Prostate gland (tissue), 2 donors: Measurements from ENCODE around the gene TNRC6C.

ENCODE experiments used
- POLR2A ChIP-seq: fragments of 450-650 bp; IDR thresholded peaks from one replicate; pipeline ENCODE4 v1.6.1; 2016; ENCODE audit warnings: antibody characterized with exemption, mild to moderate bottlenecking
- TF ChIP-seq, protein P1 (sequence below), 4 experiments: fragments of 200-600 bp in 2 of 4; fragments of 450-650 bp in 2 of 4; sonication (generic) in 2 of 4; IDR thresholded peaks; 1 replicate in 3 of 4; 2 replicates in 1 of 4; pipeline ENCODE4 v1.5.1; 2016 to 2019; ENCODE audit warnings: antibody characterized with exemption in 4 of 4, mild to moderate bottlenecking in 2 of 4, moderate library complexity in 2 of 4

DNA sequence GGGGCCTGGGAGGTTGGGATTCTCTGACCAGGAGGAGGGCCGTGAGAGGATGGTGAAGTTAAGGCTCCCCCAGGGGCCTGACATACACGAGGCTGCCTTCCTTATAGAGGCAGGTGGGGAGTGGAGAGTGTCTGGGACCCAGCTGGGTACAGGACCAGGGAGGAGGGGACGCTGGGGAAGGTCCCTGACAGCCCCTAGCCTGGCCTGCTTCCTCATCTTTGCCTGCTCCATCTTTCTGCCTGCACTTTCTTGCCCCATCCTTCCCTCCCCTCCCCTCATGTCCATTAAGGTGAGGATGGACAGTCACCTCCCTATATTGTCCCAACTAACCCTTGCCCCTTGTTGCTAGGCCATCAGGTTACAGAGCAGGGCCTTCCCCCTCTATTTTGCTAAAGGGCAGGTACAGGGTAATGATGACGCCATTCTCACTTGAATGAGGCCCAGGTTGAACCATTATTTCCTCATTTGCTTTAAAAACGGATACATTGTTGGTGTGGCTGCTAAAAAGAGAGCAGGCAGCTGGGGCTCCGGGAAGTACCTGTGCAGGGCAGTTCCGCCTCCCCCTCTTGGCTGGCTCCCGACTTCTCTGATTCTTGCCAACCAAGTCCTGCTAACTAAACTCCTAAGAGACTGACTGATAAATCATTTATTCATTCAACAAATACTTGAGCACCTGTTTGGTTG is 189.0 kb downstream of the TNRC6C start:
- TF ChIP-seq, protein P1, sequence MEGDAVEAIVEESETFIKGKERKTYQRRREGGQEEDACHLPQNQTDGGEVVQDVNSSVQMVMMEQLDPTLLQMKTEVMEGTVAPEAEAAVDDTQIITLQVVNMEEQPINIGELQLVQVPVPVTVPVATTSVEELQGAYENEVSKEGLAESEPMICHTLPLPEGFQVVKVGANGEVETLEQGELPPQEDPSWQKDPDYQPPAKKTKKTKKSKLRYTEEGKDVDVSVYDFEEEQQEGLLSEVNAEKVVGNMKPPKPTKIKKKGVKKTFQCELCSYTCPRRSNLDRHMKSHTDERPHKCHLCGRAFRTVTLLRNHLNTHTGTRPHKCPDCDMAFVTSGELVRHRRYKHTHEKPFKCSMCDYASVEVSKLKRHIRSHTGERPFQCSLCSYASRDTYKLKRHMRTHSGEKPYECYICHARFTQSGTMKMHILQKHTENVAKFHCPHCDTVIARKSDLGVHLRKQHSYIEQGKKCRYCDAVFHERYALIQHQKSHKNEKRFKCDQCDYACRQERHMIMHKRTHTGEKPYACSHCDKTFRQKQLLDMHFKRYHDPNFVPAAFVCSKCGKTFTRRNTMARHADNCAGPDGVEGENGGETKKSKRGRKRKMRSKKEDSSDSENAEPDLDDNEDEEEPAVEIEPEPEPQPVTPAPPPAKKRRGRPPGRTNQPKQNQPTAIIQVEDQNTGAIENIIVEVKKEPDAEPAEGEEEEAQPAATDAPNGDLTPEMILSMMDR (IDR thresholded peaks at IDR 0.05): no peak
- TF ChIP-seq POLR2A: no peak
